ENCODE results near the gene RARRES1.
"Not testable (repeated sequence)": the region's sequence is repeated elsewhere in the genome, so short reads cannot be mapped to it uniquely, and the experiment has no call there.

RARRES1 gene

DNA sequence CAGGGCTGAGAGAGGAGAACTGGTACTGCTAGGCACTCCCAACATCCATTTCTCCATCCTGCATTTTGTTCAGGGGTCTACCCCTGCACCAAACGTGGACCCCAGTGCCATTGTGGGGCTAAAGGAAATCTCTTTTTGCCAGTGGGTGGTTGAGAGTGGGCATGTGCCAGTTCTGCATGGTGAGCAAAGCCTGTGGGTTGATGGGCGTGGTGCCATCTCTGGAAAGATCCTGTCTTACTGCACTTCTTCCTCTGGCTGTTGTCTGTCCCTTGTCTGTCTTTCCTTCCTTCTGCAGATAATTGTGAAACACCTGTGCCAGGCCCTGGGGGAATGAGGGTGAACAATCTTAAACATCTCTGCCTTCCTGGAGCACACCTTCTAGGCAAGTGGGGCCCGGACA lies 1.4 kb upstream of the RARRES1 start:
- DNase-seq: no peak

DNA sequence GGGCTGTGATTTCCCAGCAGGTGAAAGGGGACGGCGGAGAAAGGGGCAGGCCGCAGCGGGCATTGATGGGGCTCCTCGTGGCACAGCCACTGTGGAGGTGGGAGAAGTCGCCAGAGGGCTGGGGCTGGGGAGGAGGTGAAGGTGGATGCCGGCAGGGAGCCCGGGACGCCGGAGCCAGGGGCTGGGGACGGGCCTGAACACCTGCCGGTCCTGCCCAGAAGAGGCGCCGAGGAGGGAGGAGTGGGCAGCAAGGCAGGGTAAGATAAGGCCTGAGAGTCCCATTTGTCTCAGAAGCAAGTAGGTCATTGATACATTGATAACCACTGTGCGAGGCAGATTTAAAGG lies 571 bp upstream of the RARRES1 start:
- no peak for DNase-seq

- no peak for DNase-seq
Observed at GRCh38 chr3:158731486-158731885, 771 bp downstream of the RARRES1 start.

DNA sequence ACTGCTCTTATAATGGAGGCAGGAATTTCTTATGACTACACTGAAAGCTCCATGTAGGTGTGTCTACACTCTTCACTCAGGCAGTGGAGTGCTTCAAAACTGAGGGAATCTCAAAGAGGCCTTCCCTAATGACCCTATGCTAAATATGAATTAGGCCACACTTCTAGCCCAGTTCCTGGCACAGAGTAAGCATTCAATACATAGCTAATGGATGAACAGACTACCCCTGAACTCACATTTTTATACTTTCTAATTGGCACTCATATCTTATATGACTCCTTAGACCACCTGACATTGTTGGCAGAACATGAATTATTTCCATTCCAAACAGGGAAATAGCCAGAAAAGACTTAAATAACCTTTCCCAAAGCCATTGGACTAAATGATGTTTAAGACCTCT lies 3.4 kb downstream of the RARRES1 start:
- no peak for DNase-seq

- DNase-seq: no peak
Observed at GRCh38 chr3:158728061-158728377, 4.2 kb downstream of the RARRES1 start.

- peak; percentile 73 for DNase-seq
Observed at GRCh38 chr3:158727206-158728060, 4.8 kb downstream of the RARRES1 start.

GRCh38 chr3:158725348-158726011 lies 6.8 kb downstream of the RARRES1 start:
- no peak for DNase-seq

DNA sequence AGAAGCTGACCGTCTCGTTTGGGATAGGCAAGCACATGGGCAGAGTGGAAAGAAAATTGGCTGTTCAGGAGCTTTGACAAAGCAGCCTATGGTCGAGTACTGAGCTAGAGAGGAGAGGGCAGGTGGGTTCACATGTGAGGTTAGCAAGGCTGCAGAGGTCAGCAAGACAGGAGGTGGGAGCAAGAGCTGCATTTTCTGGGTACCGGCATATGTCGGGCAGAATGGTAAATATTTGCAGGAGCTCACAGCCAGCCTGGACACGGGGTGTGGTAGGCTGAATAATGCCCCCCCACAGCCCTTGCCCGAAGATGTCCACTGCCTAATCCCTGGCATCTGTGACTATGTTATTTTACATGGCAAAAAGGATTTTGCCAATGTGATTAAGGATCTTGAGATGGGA lies 8.3 kb downstream of the RARRES1 start:
- no peak for DNase-seq

DNA sequence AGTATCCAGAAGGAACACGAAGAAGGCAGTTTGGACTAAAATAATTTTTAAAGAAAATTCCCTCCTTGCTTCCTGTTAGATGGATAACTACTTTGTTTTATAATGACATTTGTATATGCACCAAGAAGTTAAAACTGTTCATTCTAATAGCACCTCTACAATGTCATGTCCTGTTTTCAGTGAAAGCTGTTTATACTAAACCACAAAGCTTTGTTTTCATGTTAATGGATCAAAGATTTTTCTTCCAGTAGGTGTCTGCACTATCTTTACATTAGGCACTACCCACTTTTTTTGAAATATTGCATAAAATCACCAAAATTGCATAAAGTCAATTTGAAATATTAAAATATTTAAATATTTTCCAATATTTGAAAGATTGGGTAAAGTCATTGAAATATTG lies 10.1 kb downstream of the RARRES1 start:
- no peak for DNase-seq

DNA sequence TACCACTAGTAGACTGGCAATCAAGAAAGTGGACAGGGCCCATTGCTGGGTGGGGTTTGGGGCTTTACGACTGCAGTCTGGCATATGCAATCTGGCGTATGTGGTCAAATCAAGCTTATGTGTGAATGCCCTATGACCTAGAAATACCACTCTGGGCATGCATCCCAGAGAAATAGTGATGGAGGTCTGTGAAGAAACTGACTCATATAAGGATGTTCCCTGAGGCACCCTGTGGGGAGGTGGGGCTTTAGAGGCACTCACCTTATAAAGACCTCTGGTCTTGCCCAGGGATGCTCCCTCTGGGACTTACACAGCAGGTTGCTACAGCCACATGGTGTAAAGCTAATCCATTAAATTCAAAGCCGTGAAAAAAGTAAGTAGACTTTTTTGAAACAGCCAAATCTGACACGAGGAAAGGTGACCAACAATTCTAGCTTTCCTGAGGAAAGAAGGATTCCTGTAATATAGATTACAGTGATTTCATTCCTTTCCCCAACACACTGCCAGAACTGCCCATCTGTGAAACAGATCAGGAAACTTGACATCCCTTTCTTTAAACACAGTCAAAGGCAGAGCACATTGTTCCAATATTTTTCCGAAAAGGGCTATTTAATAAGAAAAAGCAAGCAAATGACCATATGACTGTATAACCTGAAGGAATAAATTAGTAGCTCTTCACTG lies 13.6 kb downstream of the RARRES1 start:
- DNase-seq: no peak

- DNase-seq: no peak
Observed at GRCh38 chr3:158717576-158717975, 14.7 kb downstream of the RARRES1 start.

DNA sequence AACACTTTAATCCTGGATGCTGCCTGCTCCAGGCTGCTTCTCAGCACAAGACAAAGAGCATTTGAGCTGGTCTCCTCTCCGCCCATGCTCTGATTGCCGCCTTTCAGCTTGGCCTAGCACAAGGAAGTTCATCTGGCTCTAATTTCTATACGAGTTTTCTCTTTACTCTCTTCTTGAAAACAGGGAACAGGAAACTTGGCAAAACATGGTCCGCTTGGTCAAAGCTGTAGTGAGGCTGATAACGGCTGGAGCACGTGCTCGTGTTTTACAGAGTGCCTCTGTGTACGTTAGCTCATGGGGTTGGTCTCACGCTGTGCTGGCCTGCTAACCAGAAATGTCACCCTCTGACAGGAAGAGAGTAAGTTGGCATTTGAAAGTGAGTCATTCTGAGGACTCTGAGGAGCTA lies 19.2 kb downstream of the RARRES1 start:
- DNase-seq: peak; percentile 58

DNA sequence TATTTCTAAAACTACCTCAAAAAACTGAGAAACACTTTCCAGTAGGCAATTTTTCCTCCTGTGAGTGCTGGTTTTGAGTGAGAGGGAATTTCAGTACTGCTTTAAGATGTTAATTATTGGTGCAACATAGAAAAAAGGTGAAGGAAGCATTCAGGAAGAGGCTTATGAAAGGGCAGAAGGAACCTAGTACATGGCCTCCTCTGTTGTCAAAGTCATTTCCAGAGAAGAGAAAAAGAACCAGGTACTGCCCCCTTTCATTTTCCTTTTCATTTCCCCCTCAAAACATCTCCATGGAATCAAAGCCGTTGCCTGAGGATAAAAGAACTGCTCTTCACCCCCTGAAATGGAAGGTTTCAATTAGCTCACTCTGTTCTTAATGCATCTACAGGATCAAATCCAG lies 19.8 kb downstream of the RARRES1 start:
- DNase-seq: peak; percentile 34

- no peak for DNase-seq
Observed at GRCh38 chr3:158711886-158712285, 20.4 kb downstream of the RARRES1 start.

- DNase-seq: no peak
Observed at GRCh38 chr3:158710601-158711000, 21.7 kb downstream of the RARRES1 start.

GRCh38 chr3:158709666-158710083 lies 22.6 kb downstream of the RARRES1 start:
- DNase-seq: peak; percentile 32

DNA sequence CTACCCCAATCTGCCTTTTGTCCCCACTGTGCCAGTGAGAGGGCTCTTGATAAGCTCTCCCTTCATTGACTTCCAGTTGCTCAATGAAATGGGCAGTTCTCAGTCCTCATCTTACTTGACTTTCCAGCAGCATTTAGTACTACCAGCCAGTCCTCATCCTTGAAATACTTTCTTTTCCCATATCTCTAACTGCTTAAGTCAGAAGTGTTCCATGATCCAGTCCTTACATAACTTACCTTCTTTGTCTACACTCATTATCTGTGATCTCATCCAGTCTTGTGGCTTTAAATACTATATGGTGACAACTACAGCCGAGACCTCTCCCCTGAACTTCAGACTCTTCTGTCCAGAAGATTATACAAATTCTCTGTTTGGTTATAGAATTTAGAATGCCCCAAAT lies 28.7 kb downstream of the RARRES1 start:
- DNase-seq: no peak

DNA sequence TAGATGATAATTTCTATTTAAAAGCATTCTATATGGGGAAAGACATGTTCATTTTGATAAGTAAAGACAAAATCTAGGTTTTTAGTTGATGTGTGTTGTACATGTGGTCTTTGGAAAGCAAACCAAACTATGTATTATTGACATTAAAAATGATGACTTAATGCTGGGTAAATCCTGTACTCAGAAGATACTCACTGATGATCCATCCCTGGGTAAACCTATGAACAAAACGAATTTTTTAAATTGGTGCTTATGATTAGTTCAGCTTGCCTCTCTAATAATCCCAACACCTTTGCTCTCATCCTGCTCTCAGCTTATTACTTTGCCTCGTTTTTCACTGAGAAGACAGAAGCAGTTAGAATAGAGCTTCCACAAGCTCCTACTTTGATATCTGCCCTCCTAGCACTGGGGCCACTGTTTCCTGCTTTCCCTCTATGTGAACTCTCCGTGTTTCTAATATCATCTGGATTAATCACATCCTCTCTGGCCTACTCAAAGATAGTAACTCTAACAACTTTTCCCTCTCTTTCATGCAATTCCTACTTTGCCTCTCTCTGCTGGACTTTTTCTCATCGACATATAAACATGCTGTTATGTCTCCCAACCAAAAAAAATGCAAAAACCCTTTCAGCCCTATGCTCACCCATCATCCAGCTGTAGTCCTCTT lies 29.3 kb downstream of the RARRES1 start:
- no peak for DNase-seq

DNA sequence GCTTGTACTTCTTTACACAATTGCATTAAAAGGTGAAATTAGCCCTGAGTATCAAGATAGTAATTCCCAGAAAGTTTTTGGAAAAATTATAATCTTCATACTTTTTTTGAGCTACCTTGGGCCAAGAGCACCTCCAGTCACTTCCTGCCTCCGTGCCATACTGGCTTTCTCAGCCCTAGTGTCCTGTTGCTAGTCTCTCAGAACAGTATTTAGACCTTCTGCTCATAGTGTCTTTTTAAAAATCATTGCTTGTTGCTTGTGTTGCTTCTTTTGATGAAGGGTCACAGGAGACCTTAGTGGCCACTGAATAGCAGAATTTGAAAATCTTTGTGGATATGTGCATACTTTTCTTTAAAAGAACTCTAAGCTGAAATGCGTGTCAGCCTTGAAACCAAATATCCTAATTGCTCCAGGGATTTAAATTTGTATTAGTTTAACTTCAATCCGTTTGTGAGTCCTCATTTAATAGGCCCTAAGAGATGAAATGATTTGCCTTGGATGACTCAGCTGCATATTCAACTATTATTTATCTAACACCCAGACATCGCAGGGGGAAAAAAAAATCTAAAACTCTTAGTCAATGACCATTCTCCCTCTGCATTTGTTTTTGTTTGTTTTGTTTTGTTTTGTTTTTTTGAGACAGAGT lies 30.7 kb downstream of the RARRES1 start:
- no peak for DNase-seq

GRCh38 chr3:158700559-158700958 lies 31.7 kb downstream of the RARRES1 start:
- no peak for DNase-seq

GRCh38 chr3:158696618-158697017 lies 35.6 kb downstream of the RARRES1 start:
- no peak for DNase-seq

DNA sequence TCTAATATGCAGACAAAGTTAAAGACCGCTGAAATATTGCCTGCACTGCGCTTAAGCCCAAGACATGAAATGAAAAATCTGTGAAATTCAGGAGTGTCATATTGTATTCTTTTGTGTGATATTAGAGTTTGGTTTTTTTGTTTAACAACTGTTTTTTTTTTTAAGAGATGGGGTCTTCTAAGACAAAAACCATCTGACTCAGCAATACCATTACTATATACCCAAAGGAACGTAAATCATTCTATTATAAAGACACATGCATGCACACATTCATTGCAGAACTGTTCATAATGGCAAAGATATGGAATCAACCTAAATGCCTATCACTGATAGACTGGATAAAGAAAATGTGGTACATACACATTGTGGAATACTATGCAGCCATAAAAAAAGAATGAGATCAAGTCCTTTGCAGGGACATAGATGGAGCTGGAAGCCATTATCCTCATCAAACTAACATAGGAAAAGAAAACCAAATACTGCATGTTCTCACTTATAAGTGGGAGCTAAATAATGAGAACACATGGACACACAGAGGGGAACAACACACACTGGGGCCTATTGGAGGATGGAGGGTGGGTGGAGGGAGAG lies 38.3 kb downstream of the RARRES1 start:
- DNase-seq: not testable (repeated sequence)

DNA sequence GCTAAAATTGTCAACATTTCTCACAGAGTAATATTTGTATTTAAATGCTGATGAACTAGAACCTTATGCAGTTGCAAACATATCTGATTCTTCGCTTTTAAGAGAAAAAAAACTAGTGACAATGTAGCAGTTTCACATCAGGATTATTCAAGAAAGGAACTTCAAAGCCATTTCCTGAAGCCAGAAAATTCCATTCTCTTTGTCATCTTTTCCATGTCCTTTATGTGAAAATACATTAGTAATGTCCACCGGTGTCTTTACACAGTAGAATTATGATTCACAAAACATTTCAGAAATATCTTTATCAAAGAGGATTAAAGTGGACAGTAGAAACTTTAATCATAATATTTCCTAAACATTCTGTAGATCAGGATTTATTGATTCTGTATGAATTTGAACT lies 47.1 kb downstream of the RARRES1 start:
- no peak for DNase-seq

Data from activated CD4-positive, alpha-beta T cell treated with anti-CD3 and anti-CD28 coated beads, Interleukin-10, Interleukin-2, amounts not matched to agents 100 ng/mL and 50 ng/mL, durations not matched to agents 16 hours and 8 hours (primary cell).